Activated naive CD4-positive, alpha-beta T cell treated with anti-CD3 and anti-CD28 coated beads, Interleukin-2, amount 50 U/mL, for 72 hours (primary cell): Measurements from ENCODE around the gene AHSA1. TPM values are rescaled to one million over a fixed set of nuclear protein-coding genes. Genes with fewer than 3 reads are reported as not detected.

ENCODE experiments used
- ATAC-seq, 2 donors: fragments of 150-1000 bp; cut with Tn5 transposase; 2 replicates each; pipeline ENCODE4 v1.10.0; 2021; ENCODE audit warnings: mild to moderate bottlenecking in 2 of 2, moderate library complexity in 2 of 2
- DNase-seq, 2 donors: peaks; one replicate each; pipeline ENCODE4 v3.0.0; 2021 to 2022; ENCODE audit warnings: low spot score in 2 of 2
- H3K27ac Mint-ChIP-seq, 2 donors: one replicate each; pipeline ENCODE4 v1.8.0; 2022; ENCODE audit warnings: mild to moderate bottlenecking in 2 of 2, mixed read lengths in 2 of 2
- H3K36me3 Mint-ChIP-seq, 2 donors: one replicate each; pipeline ENCODE4 v1.8.0; 2022; ENCODE audit warnings: mixed read lengths in 2 of 2
- H3K9me3 Mint-ChIP-seq, 2 donors: one replicate each; pipeline ENCODE4 v1.8.0; 2022; ENCODE audit warnings: mixed read lengths in 2 of 2
- total RNA-seq, 2 donors: library from RNA; stranded (reverse); gene quantifications; one replicate each; pipeline ENCODE4 v1.2.3, GENCODE V29; 2022

The AHSA1 gene
- total RNA-seq, 2 donors from 2014 or later = 192 to 295 TPM

DNA sequence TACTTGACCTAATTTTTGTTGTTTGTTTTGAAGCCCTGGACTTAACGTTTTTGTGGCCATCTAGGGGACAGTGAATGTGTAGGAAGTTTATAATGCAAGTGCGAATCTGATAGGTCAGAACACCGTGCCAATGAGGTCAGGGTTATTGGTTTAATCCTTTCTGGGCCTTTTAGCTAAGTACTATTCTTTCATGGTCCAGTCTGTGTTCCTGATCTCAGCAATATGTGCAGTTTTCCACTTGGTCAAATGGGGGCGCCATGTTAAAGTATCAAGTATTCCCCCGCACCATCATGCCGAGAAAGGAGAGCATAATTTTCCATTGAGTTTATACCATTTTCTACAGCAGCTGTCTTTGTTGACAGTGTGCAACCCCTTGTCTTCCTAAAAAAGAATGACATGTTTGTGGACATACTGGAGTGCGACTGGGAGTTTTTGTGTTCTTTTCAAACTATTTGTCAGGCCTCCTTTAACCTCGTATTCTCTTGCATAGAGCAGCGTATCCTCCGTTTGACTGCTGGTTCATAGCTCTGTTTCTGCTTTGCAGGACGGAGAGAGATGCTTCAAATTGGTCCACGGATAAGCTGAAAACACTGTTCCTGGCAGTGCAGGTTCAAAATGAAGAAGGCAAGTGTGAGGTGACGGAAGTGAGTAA, 1.3 kb downstream of the AHSA1 start:
- peaks cover 49 to 52% of the 10 kb centered on the region in 2 donors for H3K36me3 Mint-ChIP-seq

DNA sequence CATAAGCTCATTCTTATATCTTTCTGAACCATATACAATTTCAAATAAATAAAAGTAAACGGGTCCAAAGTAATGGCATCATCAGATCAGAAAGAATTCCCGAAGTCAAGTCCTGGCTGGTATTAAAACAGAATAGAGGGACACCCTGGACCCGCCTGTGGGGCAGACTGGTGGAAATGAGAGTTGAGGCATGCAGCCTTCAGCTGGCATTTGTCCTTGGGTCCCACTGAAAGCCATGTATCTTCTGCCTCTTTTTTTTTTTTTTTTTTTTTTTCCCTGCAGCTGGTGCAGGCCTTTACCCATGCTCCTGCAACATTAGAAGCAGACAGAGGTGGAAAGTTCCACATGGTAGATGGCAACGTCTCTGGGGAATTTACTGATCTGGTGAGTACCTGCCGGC, 9.9 kb downstream of the AHSA1 start:
- Mint-ChIP-seq H3K9me3 (no peaks in the 10 kb centered on the region), H3K27ac (no peak overlapping the region), H3K36me3 (peaks cover 8 to 27% of the 10 kb centered on the region in 2 donors)
- ATAC-seq (no peak), DNase-seq (no peak)

More for the DNA sequence above, 1.3 kb downstream of the AHSA1 start:
- Mint-ChIP-seq H3K27ac (peak overlapping the region; percentile 93 to 100), H3K9me3 (no peaks in the 10 kb centered on the region)
- ATAC-seq (no peak), DNase-seq (peak in 1 of 2 donors; percentile 79)

DNA sequence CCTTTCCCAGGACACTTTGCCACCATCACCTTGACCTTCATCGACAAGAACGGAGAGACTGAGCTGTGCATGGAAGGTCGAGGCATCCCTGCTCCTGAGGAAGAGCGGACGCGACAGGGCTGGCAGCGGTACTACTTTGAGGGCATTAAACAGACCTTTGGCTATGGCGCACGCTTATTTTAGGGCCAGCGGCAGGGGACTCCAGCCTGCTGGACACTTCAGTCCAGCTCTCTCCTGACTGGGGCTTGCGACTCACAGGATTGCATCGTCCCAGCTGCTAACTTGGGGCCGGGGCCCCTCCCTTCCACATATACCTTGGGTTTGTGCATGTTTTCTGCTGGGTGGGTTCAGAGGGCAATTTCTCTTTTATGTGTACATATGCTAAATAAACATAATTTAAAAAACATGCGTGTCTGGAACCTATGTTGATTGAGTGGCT, 11.2 kb downstream of the AHSA1 start:
- no peak for DNase-seq
- no peak for ATAC-seq
- H3K9me3 Mint-ChIP-seq = no peaks in the 10 kb centered on the region
- H3K36me3 Mint-ChIP-seq = peaks cover 6 to 21% of the 10 kb centered on the region in 2 donors
- no peak overlapping the region for H3K27ac Mint-ChIP-seq

- DNase-seq = no peak
- Mint-ChIP-seq H3K27ac (no peak overlapping the region), H3K36me3 (peaks cover 6 to 21% of the 10 kb centered on the region in 2 donors), H3K9me3 (no peaks in the 10 kb centered on the region)
- no peak for ATAC-seq
These were observed 11.6 kb downstream of the AHSA1 start for GRCh38 chr14:77469539-77469938.

- no peak for DNase-seq
- Mint-ChIP-seq H3K9me3 (no peaks in the 10 kb centered on the region), H3K27ac (no peak overlapping the region), H3K36me3 (peaks cover 2 to 13% of the 10 kb centered on the region in 2 donors)
- no peak for ATAC-seq
These were observed 12.5 kb downstream of the AHSA1 start for GRCh38 chr14:77470224-77470870.

- Mint-ChIP-seq H3K9me3 (no peaks in the 10 kb centered on the region), H3K27ac (no peak overlapping the region), H3K36me3 (peaks cover 0 to 7% of the 10 kb centered on the region in 2 donors)
- DNase-seq = no peak
- no peak for ATAC-seq
These were observed 16.0 kb downstream of the AHSA1 start for GRCh38 chr14:77473921-77474320.

DNA sequence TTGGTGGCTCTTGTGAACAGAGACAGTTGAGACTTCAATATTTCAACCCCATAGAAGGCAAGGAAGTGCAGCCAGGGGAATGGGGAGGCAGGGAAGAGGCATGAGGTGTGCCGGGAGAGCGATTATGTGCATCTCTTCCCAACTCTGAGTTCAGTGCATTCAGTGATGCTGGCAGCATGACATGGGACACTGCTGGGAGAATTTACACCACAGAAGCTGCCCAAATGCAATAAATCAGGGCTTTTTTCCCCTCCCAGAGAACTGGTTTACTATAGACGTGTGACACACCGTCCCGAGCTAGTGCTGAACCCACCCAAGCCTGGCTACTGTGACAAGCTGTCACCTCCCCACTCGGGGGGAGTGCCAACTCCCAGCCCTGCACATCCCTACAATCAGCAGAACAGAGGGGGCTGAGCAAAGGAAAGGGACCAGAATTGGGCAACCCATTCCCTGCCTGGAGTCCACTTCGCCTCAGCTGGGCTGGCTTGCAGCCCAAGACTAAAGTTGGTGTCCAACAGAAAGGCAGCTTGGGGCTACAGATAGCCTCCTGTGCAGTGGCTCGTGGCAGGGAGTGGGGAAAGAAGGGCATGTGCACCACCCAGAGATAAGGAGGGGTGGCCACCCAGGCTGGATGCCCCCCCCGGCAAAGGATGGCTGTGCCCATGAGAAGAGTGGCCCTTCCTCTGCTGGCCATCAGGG, 16.7 kb downstream of the AHSA1 start:
- ATAC-seq = no peak
- Mint-ChIP-seq H3K36me3 (peaks cover 0 to under 1% of the 10 kb centered on the region in 2 donors), H3K27ac (no peak overlapping the region), H3K9me3 (no peaks in the 10 kb centered on the region)
- DNase-seq = no peak

DNA sequence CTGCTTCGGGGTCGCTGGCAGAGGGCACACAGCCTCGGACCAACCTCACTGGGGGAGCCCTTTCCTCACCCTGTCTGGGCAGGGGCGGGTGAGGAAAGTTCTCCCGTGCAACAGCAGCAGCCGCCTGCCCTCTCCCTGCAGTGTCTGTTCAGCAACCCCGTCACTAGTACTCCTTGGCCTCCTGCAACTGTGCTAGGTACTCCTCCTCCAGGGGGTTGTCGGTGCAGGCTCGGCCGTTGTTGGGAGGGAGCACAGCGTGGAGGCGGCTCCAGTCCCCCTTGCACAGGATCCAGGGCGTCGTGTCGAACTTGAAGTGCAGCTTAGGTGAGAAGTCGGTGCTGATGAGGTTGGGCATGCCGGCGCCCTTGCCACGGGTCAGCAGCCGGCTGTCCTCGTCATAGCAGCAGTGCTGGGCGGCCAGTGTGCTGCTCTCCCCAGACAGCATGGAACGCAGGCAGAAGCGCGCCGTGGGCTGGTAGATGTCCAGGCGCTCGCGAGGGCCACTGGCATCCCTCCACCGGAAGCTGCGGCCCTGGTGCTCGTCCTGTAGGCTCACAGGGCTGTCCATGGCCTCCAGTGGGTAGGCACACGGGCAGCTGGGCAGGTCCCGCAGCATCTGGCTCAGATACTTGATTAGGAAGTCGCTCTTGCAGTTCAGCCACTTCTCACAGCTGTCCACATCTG, 17.7 kb downstream of the AHSA1 start:
- no peaks in the 10 kb centered on the region for H3K9me3 Mint-ChIP-seq
- no peak for DNase-seq
- H3K36me3 Mint-ChIP-seq = no peaks in the 10 kb centered on the region
- ATAC-seq = no peak
- peak overlapping the region in 1 of 2 donors; percentile 52 for H3K27ac Mint-ChIP-seq

DNA sequence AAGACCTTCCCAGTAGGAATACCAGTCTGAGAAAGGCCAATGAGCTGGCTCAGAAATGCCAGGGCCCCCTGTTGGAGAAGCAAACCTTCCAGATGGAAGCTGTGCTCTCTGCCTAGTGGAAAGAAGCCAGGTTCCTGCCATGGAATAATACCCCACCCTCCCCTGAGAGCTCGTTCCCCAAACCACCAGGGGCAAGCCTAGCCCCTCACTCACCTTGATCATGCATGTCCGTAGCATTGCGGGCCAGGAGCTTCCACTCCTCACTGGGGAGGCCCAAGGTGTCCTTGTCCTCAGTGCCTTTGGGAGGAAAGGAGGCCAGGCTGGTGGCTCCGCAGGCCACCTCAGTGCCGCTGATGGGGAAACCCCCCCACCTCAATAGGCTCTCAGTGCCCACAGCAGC, 20.1 kb downstream of the AHSA1 start:
- ATAC-seq = no peak
- no peak for DNase-seq
- no peaks in the 10 kb centered on the region for H3K9me3 Mint-ChIP-seq
- H3K36me3 Mint-ChIP-seq = no peaks in the 10 kb centered on the region
- H3K27ac Mint-ChIP-seq = no peak overlapping the region

- Mint-ChIP-seq H3K9me3 (no peaks in the 10 kb centered on the region), H3K27ac (no peak overlapping the region), H3K36me3 (no peaks in the 10 kb centered on the region)
- ATAC-seq (no peak), DNase-seq (no peak)
These were observed 20.9 kb downstream of the AHSA1 start for GRCh38 chr14:77478796-77479195.

DNA sequence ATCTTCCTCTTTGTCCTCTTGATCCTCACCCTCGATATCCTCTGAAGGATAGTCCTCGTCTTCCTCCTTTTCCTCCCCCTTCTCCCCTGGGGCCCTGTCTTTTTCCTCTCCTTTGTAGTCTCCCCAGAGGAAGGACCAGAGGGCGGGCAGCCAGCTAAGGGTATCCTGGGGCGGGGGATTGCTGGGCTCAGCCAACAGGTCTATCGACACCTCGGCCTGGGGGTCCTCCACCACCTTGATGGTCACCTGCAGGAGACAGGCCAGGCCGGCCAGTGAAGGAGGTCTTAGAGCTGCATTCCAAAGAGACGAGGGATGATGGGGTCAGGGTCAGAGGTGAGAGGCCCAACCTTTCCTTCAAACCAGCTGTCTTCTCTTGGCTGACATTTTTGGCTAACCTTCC, 24.5 kb downstream of the AHSA1 start:
- DNase-seq (no peak), ATAC-seq (no peak)
- no peaks in the 10 kb centered on the region for H3K36me3 Mint-ChIP-seq

GRCh38 chr14:77485256-77485655, 27.4 kb downstream of the AHSA1 start:
- no peaks in the 10 kb centered on the region for H3K36me3 Mint-ChIP-seq
- no peaks in the 10 kb centered on the region for H3K9me3 Mint-ChIP-seq
- no peak overlapping the region for H3K27ac Mint-ChIP-seq
- ATAC-seq (no peak), DNase-seq (no peak)

More for the DNA sequence above, 24.5 kb downstream of the AHSA1 start:
- no peaks in the 10 kb centered on the region for H3K9me3 Mint-ChIP-seq
- H3K27ac Mint-ChIP-seq = no peak overlapping the region

GRCh38 chr14:77485901-77486678, 28.2 kb downstream of the AHSA1 start:
- no peaks in the 10 kb centered on the region for H3K9me3 Mint-ChIP-seq

DNA sequence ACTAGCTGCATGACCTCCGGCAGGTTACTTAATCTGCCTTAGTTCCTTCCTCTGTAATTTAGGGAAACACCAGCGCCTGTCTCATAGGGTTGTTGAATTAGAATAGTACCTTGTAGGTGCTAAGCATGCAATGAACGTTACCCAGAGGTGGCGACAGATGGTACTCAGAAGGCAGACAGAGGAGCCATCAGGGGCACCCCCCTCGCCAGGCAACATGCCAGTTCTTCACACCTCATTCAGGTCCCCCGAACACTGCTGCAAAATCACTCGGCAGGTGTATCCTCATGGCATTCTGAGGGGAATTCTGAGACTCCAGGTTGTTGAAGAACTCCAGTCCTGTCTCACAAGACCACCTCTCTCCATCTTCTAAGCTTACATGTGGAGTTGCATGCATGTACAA, 30.7 kb downstream of the AHSA1 start:
- Mint-ChIP-seq H3K27ac (no peak overlapping the region), H3K9me3 (no peaks in the 10 kb centered on the region)
- ATAC-seq = no peak

More at GRCh38 chr14:77485901-77486678, 28.2 kb downstream of the AHSA1 start:
- peak overlapping the region in 1 of 2 donors; percentile 22 for H3K27ac Mint-ChIP-seq
- DNase-seq (no peak), ATAC-seq (peak in 1 of 2 donors; percentile 11)
- no peaks in the 10 kb centered on the region for H3K36me3 Mint-ChIP-seq

DNA sequence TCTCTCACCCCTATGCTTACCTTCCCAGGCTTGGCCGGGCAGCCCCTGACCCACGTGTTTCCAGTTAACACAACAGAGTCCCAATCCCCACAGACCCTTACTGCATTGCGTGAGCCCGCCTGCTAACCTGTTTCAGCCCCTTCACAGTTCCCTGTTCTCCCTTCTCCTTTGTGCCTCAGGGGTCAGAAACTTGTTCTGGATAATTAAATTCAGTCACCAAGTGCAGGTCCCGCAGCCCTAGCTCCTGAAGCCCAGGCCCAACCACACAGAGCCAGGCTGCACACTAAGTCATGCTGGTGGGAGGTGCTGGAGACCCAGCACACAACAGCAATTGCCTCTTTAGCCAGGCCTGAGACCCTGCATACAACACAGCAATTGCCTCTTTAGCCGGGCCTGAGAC, 31.1 kb downstream of the AHSA1 start:
- DNase-seq (no peak), ATAC-seq (no peak)
- no peak overlapping the region for H3K27ac Mint-ChIP-seq
- H3K36me3 Mint-ChIP-seq = no peaks in the 10 kb centered on the region
- no peaks in the 10 kb centered on the region for H3K9me3 Mint-ChIP-seq

More for the DNA sequence above, 30.7 kb downstream of the AHSA1 start:
- DNase-seq = no peak
- H3K36me3 Mint-ChIP-seq = no peaks in the 10 kb centered on the region

- no peaks in the 10 kb centered on the region for H3K36me3 Mint-ChIP-seq
- no peak overlapping the region for H3K27ac Mint-ChIP-seq
- ATAC-seq (no peak), DNase-seq (no peak)
- H3K9me3 Mint-ChIP-seq = no peaks in the 10 kb centered on the region
These were observed 32.6 kb downstream of the AHSA1 start for GRCh38 chr14:77490347-77490986.
